C1 segment of cervical spinal cord (tissue), 14 donors: ENCODE data around the gene UQCRHL.
"Not testable (repeated sequence)": the region's sequence is repeated elsewhere in the genome, so short reads cannot be mapped to it uniquely, and the experiment has no call there.

ENCODE experiments used
- DNase-seq, 14 donors: peaks; one replicate each; lab custom pipeline; 2025; lab: John Stamatoyannopoulos, UW

UQCRHL gene

GRCh38 chr1:15807549-15807948 is at the start of gene UQCRHL:
UQCRHL (minus strand) TSS chr1:15807649; CDS start chr1:15807649, 0 bp downstream.
- DNase-seq: not testable (repeated sequence)

- DNase-seq: no peak
Observed at GRCh38 chr1:15856888-15857287, 49.4 kb upstream of the UQCRHL start.

- no peak for DNase-seq
Observed at GRCh38 chr1:15852828-15853302, 45.4 kb upstream of the UQCRHL start.

- no peak for DNase-seq
Observed at GRCh38 chr1:15852036-15852827, 44.8 kb upstream of the UQCRHL start.

GRCh38 chr1:15851210-15852035 is 44.0 kb upstream of the UQCRHL start:
- DNase-seq: peak in 1 of 14 donors; percentile 31

- no peak for DNase-seq
Observed at GRCh38 chr1:15850471-15851001, 43.1 kb upstream of the UQCRHL start.

GRCh38 chr1:15849775-15850324 is 42.4 kb upstream of the UQCRHL start:
- peak in 12 of 14 donors; percentile 37 to 76 (median 62) for DNase-seq

GRCh38 chr1:15848929-15849774 is 41.7 kb upstream of the UQCRHL start:
- peak in 13 of 14 donors; percentile 25 to 86 (median 81) for DNase-seq

- DNase-seq: peak in 10 of 14 donors; percentile 14 to 74 (median 28)
Observed at GRCh38 chr1:15848143-15848928, 40.9 kb upstream of the UQCRHL start.

GRCh38 chr1:15847893-15848142 is 40.4 kb upstream of the UQCRHL start:
- DNase-seq: peak in 1 of 14 donors; percentile 54

GRCh38 chr1:15847100-15847892 is 39.8 kb upstream of the UQCRHL start, which contains the start of gene SPEN:
SPEN (plus strand) TSS chr1:15847707; CDS start chr1:15848068, 361 bp downstream.
- DNase-seq: peak; percentile 45 to 100 (median 95)

GRCh38 chr1:15846056-15846455 is 38.6 kb upstream of the UQCRHL start:
- not testable (repeated sequence) for DNase-seq

GRCh38 chr1:15843826-15844572 is 36.5 kb upstream of the UQCRHL start:
- peak in 3 of 14 donors; percentile 2 to 62 (median 7) for DNase-seq

- no peak for DNase-seq
Observed at GRCh38 chr1:15838721-15839120, 31.3 kb upstream of the UQCRHL start.

- peak in 1 of 14 donors; percentile 2 for DNase-seq
Observed at GRCh38 chr1:15837931-15838330, 30.5 kb upstream of the UQCRHL start.

- peak in 7 of 14 donors; percentile 8 to 32 (median 13) for DNase-seq
Observed at GRCh38 chr1:15836772-15837669, 29.6 kb upstream of the UQCRHL start.

GRCh38 chr1:15836511-15836771 is 29.0 kb upstream of the UQCRHL start:
- DNase-seq: not testable (repeated sequence)
